Erythroblast (primary cell): ENCODE measurements around the gene PIP5K1C.

ENCODE experiments used
- GATA1 ChIP-seq: IDR thresholded peaks from 2 replicates; pipeline ENCODE4 v1.6.1; 2011; ENCODE audit warnings: low read depth, mild to moderate bottlenecking, control low read depth, low read length, moderate library complexity
- POLR2A ChIP-seq: IDR thresholded peaks from 2 replicates; pipeline ENCODE4 v1.6.1; 2011; ENCODE audit warnings: mild to moderate bottlenecking, low read length

DNA sequence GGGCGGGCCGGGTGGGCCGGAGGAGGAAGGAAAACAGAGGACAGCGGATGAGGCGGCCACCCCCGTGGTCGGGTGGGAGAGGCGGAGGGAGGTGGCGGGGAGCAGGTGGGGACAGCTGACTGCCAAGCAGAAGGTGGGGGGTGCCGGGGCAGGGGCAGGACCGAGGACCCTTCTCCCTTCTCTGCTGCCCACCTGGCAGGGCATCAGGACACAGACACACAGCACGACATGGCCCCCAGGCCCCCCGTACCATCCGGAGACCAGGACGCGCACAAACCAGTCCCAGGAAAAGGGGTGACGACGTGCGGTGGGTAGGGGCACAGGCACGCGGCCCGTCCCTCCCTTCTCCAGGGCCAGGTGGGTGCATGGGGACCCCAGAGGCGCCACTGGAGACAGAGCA, 62.6 kb downstream of the PIP5K1C start:
- no peak for TF ChIP-seq POLR2A
- TF ChIP-seq GATA1, result no peak
